CD4-positive, alpha-beta T cell treated with Interleukin-10 for 1 hour (primary cell): ENCODE data around the gene ANXA3.

Source experiments
- DNase-seq: peaks from one replicate; pipeline ENCODE4 v3.0.0-alpha.2; 2020

Gene ANXA3

GRCh38 chr4:78645853-78646757 is 94.5 kb downstream of the ANXA3 start:
- no peak for DNase-seq

GRCh38 chr4:78647272-78647671 is 95.7 kb downstream of the ANXA3 start:
- DNase-seq: no peak

- no peak for DNase-seq
These were observed 97.2 kb downstream of the ANXA3 start for GRCh38 chr4:78648640-78649363.

GRCh38 chr4:78650106-78651024 is 98.8 kb downstream of the ANXA3 start:
- no peak for DNase-seq

GRCh38 chr4:78651250-78651860 is 99.8 kb downstream of the ANXA3 start:
- DNase-seq: no peak

GRCh38 chr4:78652282-78652876 is 100.8 kb downstream of the ANXA3 start:
- no peak for DNase-seq

- DNase-seq: no peak
These were observed 102.1 kb downstream of the ANXA3 start for GRCh38 chr4:78653655-78654054.

GRCh38 chr4:78654807-78655206 is 103.2 kb downstream of the ANXA3 start:
- DNase-seq: no peak

- DNase-seq: peak; percentile 24
These were observed 105.4 kb downstream of the ANXA3 start for GRCh38 chr4:78656968-78657445.

GRCh38 chr4:78659264-78659663 is 107.7 kb downstream of the ANXA3 start:
- no peak for DNase-seq

GRCh38 chr4:78659665-78660064 is 108.1 kb downstream of the ANXA3 start:
- no peak for DNase-seq
